H1 (cell line): ENCODE data around the gene COA3.

ENCODE experiments used
- EP300 ChIP-seq, 2 experiments: IDR thresholded peaks; 1 replicate in 1 of 2; 2 replicates in 1 of 2; pipeline ENCODE4 v1.6.1; 2011 to 2012; ENCODE audit warnings: low read depth in 2 of 2, low read length in 2 of 2, mild to moderate bottlenecking in 2 of 2, borderline replicate concordance in 1 of 2, inconsistent platforms in 1 of 2, moderate library complexity in 1 of 2
- HDAC6 ChIP-seq: IDR thresholded peaks from one replicate; pipeline ENCODE4 v1.7.1; 2012; ENCODE audit warnings: low read depth, mild to moderate bottlenecking, inconsistent platforms, low read length, moderate library complexity
- SP1 ChIP-seq: IDR thresholded peaks from 2 replicates; pipeline ENCODE4 v1.6.1; 2011; ENCODE audit warnings: low read depth, low read length
- TF ChIP-seq, protein P1 (sequence below), 3 experiments: IDR thresholded peaks; 1 replicate in 2 of 3; 2 replicates in 1 of 3; pipeline versions ENCODE4 v1.5.1 to v1.6.1; 2011; ENCODE audit warnings: low read length in 3 of 3, mild to moderate bottlenecking in 3 of 3, inconsistent platforms in 2 of 3, low read depth in 1 of 3, moderate library complexity in 1 of 3; ENCODE audit not compliant: insufficient read depth in 1 of 3; ENCODE audit errors: control extremely low read depth in 1 of 3

DNA sequence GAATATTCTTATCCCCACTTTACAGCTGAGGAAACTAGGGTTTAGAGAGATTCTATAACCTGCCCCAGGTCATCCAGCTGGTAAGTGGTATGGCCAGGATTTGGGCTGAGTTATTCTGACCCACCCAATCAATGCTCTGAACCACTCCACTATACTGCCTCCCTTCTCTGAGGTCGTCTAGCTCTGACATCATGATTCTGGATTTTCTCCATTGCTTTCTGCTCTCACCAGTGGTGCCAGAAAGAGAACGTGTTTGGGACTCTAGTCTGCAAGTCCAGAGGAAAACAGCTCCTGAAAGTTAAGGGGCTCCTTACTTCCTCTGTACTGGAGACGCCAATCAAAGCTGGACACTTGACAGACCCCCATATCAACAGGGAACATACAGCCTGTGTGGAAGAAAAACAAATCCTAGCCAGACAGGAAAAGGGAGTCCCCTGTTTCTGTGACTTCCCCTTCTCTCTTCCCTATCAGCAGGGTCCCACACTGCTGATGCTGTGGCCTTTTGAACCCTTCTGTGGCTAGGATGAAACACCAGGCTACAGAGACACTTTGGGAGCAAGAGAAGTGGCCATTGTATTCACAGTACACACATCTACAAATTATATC is 47.7 kb downstream of the COA3 start:
- TF ChIP-seq SP1, result no peak
- TF ChIP-seq EP300 (IDR thresholded peaks at IDR 0.05; ENCODE audit: borderline replicate concordance in 1 of 2, low read depth in 2 of 2, low read length in 2 of 2), result no peak
- TF ChIP-seq, protein P1, sequence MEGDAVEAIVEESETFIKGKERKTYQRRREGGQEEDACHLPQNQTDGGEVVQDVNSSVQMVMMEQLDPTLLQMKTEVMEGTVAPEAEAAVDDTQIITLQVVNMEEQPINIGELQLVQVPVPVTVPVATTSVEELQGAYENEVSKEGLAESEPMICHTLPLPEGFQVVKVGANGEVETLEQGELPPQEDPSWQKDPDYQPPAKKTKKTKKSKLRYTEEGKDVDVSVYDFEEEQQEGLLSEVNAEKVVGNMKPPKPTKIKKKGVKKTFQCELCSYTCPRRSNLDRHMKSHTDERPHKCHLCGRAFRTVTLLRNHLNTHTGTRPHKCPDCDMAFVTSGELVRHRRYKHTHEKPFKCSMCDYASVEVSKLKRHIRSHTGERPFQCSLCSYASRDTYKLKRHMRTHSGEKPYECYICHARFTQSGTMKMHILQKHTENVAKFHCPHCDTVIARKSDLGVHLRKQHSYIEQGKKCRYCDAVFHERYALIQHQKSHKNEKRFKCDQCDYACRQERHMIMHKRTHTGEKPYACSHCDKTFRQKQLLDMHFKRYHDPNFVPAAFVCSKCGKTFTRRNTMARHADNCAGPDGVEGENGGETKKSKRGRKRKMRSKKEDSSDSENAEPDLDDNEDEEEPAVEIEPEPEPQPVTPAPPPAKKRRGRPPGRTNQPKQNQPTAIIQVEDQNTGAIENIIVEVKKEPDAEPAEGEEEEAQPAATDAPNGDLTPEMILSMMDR (IDR thresholded peaks at IDR 0.05; ENCODE audit: control extremely low read depth in 1 of 3, insufficient read depth in 1 of 3, low read depth in 1 of 3, low read length in 3 of 3), result no peak
- TF ChIP-seq HDAC6, result no peak
